Peyer's patch (tissue), 4 donors: Measurements from ENCODE around the gene PSMD13.

Experiments
- POLR2A ChIP-seq, 2 donors: fragments of 450-650 bp; IDR thresholded peaks; one replicate each; pipeline ENCODE4 v1.5.1; 2017; ENCODE audit warnings: antibody characterized with exemption in 2 of 2, mild to moderate bottlenecking in 2 of 2, moderate library complexity in 2 of 2
- TF ChIP-seq, protein P1 (sequence below), 6 experiments: fragments of 450-650 bp in 4 of 6; fragments of 200-600 bp in 2 of 6; sonication (generic) in 1 of 6; IDR thresholded peaks; one replicate each; pipeline ENCODE4 v1.5.1; 2017 to 2019; ENCODE audit warnings: antibody characterized with exemption in 6 of 6, mild to moderate bottlenecking in 3 of 6, moderate library complexity in 1 of 6

DNA sequence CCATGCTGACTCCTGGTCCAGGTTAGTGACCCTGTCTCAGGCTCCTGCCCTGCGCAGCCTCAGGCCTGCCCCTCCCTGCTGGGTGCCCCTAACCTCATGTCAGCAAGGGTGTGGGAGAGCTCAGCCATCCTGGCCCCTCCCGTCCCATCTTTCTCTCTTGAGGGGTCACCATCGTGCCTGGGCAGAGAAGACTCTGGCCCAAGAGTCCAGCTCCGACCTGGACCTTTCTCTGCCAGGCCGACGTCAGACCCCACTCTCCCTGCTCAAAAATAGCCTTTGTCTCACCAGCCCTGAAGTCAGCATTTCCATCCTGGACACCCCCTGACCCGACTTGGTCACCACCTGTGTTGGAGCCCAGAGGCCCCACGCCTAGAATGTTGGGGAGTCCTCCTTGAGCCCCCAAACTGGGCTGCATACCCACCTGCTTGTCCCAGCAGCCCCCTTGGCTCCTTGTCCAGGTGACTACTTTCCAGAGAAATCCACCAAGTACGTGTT, 39.0 kb upstream of the PSMD13 start:
- TF ChIP-seq, protein P1, sequence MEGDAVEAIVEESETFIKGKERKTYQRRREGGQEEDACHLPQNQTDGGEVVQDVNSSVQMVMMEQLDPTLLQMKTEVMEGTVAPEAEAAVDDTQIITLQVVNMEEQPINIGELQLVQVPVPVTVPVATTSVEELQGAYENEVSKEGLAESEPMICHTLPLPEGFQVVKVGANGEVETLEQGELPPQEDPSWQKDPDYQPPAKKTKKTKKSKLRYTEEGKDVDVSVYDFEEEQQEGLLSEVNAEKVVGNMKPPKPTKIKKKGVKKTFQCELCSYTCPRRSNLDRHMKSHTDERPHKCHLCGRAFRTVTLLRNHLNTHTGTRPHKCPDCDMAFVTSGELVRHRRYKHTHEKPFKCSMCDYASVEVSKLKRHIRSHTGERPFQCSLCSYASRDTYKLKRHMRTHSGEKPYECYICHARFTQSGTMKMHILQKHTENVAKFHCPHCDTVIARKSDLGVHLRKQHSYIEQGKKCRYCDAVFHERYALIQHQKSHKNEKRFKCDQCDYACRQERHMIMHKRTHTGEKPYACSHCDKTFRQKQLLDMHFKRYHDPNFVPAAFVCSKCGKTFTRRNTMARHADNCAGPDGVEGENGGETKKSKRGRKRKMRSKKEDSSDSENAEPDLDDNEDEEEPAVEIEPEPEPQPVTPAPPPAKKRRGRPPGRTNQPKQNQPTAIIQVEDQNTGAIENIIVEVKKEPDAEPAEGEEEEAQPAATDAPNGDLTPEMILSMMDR (IDR thresholded peaks at IDR 0.05), result no peak
- TF ChIP-seq POLR2A (IDR thresholded peaks at IDR 0.05), result no peak
